Mononuclear cell (primary cell): ENCODE data around the gene C1orf198. TPM values are rescaled to one million over a fixed set of nuclear protein-coding genes. Genes with fewer than 3 reads are reported as not detected.

Experiments
- H3K27me3 ChIP-seq: 2 replicates; pipeline ENCODE4 v1.6.0; 2011; ENCODE audit warnings: low read length, control low read depth; ENCODE audit not compliant: insufficient read depth
- H3K4me1 ChIP-seq: 2 replicates; pipeline ENCODE4 v1.5.1; 2011; ENCODE audit warnings: mild to moderate bottlenecking, low read length, control low read depth; ENCODE audit not compliant: insufficient read depth
- H3K4me3 ChIP-seq: 2 replicates; pipeline ENCODE4 v1.5.1; 2011; ENCODE audit warnings: mild to moderate bottlenecking, low read length, moderate library complexity
- H3K9me3 ChIP-seq: 2 replicates; pipeline ENCODE4 v1.5.1; 2011; ENCODE audit warnings: low read depth, mild to moderate bottlenecking, control low read depth, low read length
- total RNA-seq: library from RNA; depleted of rRNA; stranded (reverse); fragments of >200 nt; gene quantifications from one replicate; pipeline ENCODE4 v1.2.3, GENCODE V29; 2012

The C1orf198 gene
- total RNA-seq, 1 donor = 9.7 TPM

GRCh38 chr1:230839173-230839572, 29.1 kb downstream of the C1orf198 start:
- H3K4me1 ChIP-seq = no peaks in the 10 kb centered on the region
- H3K9me3 ChIP-seq = no peaks in the 10 kb centered on the region

GRCh38 chr1:230836793-230837192, 31.5 kb downstream of the C1orf198 start:
- Histone ChIP-seq H3K27me3 (no peaks in the 10 kb centered on the region), H3K9me3 (no peaks in the 10 kb centered on the region), H3K4me3 (no peak overlapping the region), H3K4me1 (no peaks in the 10 kb centered on the region)

More at GRCh38 chr1:230839173-230839572, 29.1 kb downstream of the C1orf198 start:
- no peak overlapping the region for H3K4me3 ChIP-seq
- no peaks in the 10 kb centered on the region for H3K27me3 ChIP-seq

GRCh38 chr1:230836347-230836746, 32.0 kb downstream of the C1orf198 start:
- Histone ChIP-seq H3K27me3 (no peaks in the 10 kb centered on the region), H3K4me1 (no peaks in the 10 kb centered on the region), H3K9me3 (no peaks in the 10 kb centered on the region)

GRCh38 chr1:230834292-230834691, 34.0 kb downstream of the C1orf198 start:
- Histone ChIP-seq H3K9me3 (no peaks in the 10 kb centered on the region), H3K27me3 (no peaks in the 10 kb centered on the region), H3K4me1 (no peaks in the 10 kb centered on the region), H3K4me3 (no peak overlapping the region)

More at GRCh38 chr1:230836347-230836746, 32.0 kb downstream of the C1orf198 start:
- no peak overlapping the region for H3K4me3 ChIP-seq

- no peak overlapping the region for H3K4me3 ChIP-seq
- no peaks in the 10 kb centered on the region for H3K4me1 ChIP-seq
- no peaks in the 10 kb centered on the region for H3K9me3 ChIP-seq
- no peaks in the 10 kb centered on the region for H3K27me3 ChIP-seq
These were observed 34.8 kb downstream of the C1orf198 start for GRCh38 chr1:230833511-230833910.

- Histone ChIP-seq H3K9me3 (no peaks in the 10 kb centered on the region), H3K4me1 (no peaks in the 10 kb centered on the region), H3K4me3 (no peak overlapping the region), H3K27me3 (no peaks in the 10 kb centered on the region)
These were observed 35.8 kb downstream of the C1orf198 start for GRCh38 chr1:230832476-230832875.

DNA sequence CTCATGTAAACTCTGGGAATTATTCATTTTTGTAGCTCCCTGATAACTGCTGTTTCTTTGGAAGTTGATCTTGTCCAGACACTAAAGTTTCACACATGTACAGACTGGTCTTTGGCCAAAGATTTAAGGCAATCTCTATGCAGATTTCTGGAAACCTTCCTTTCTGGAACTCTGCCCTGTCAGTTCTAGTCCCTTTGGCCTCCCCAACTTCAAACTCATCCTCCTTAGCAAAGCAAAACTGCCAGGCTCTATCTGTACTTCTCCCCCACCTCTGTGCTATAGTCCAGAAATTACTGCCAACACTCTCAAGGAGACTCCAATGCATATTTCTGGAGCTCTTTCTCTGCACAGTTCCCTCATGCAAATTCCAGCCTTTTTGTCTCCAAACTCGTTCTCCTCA, 36.5 kb downstream of the C1orf198 start:
- Histone ChIP-seq H3K9me3 (no peaks in the 10 kb centered on the region), H3K27me3 (no peaks in the 10 kb centered on the region), H3K4me3 (no peak overlapping the region), H3K4me1 (no peaks in the 10 kb centered on the region)

GRCh38 chr1:230828421-230828820, 39.9 kb downstream of the C1orf198 start:
- Histone ChIP-seq H3K9me3 (no peaks in the 10 kb centered on the region), H3K4me3 (no peak overlapping the region), H3K27me3 (no peaks in the 10 kb centered on the region), H3K4me1 (no peaks in the 10 kb centered on the region)

DNA sequence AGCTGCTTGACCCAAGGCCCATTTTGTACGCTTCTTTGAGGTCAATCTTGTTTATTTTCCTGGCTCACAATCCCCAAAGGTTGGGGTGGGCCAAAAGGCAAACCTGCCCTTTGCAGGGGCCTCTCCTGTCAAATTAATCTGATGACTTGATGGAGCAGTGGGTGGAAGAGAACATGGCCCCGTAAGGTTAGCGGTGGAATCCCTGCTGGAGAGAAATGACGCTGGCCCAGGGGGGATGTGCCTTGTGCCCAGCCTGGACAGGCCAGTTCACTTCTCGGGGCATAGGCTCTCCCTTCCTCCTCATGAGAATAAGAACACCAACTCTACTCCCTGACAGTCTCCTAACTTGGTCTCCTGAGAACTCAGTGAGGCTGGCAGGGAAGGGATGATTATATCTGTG, 40.5 kb downstream of the C1orf198 start:
- H3K9me3 ChIP-seq = no peaks in the 10 kb centered on the region
- no peak overlapping the region for H3K4me3 ChIP-seq
- H3K4me1 ChIP-seq = no peaks in the 10 kb centered on the region
- H3K27me3 ChIP-seq = no peaks in the 10 kb centered on the region

GRCh38 chr1:230827081-230827681, 41.1 kb downstream of the C1orf198 start:
- Histone ChIP-seq H3K9me3 (no peaks in the 10 kb centered on the region), H3K27me3 (no peaks in the 10 kb centered on the region), H3K4me3 (no peak overlapping the region), H3K4me1 (no peaks in the 10 kb centered on the region)

- no peaks in the 10 kb centered on the region for H3K4me1 ChIP-seq
- H3K9me3 ChIP-seq = no peaks in the 10 kb centered on the region
- H3K4me3 ChIP-seq = no peak overlapping the region
- H3K27me3 ChIP-seq = no peaks in the 10 kb centered on the region
These were observed 42.0 kb downstream of the C1orf198 start for GRCh38 chr1:230826166-230826875.

GRCh38 chr1:230825761-230826160, 42.6 kb downstream of the C1orf198 start:
- Histone ChIP-seq H3K4me3 (no peak overlapping the region), H3K9me3 (no peaks in the 10 kb centered on the region), H3K27me3 (no peaks in the 10 kb centered on the region), H3K4me1 (no peaks in the 10 kb centered on the region)

GRCh38 chr1:230824919-230825721, 43.2 kb downstream of the C1orf198 start:
- Histone ChIP-seq H3K9me3 (no peaks in the 10 kb centered on the region), H3K4me3 (no peak overlapping the region), H3K27me3 (no peaks in the 10 kb centered on the region), H3K4me1 (no peaks in the 10 kb centered on the region)

GRCh38 chr1:230824551-230824918, 43.8 kb downstream of the C1orf198 start:
- no peaks in the 10 kb centered on the region for H3K4me1 ChIP-seq
- no peaks in the 10 kb centered on the region for H3K27me3 ChIP-seq
- no peaks in the 10 kb centered on the region for H3K9me3 ChIP-seq
- no peak overlapping the region for H3K4me3 ChIP-seq

GRCh38 chr1:230823931-230824381, 44.4 kb downstream of the C1orf198 start:
- no peaks in the 10 kb centered on the region for H3K9me3 ChIP-seq
- no peaks in the 10 kb centered on the region for H3K27me3 ChIP-seq
- H3K4me1 ChIP-seq = no peaks in the 10 kb centered on the region
- H3K4me3 ChIP-seq = no peak overlapping the region
